ENCODE data around the gene TMEM161A. TPM values are rescaled to one million over a fixed set of nuclear protein-coding genes. Genes with fewer than 3 reads are reported as not detected.
A peak's percentile ranks its signal among the peaks of the same experiment; 100 is the strongest.

The TMEM161A gene
- total RNA-seq, 1 donor from 2014 or later, result 18.7 TPM

DNA sequence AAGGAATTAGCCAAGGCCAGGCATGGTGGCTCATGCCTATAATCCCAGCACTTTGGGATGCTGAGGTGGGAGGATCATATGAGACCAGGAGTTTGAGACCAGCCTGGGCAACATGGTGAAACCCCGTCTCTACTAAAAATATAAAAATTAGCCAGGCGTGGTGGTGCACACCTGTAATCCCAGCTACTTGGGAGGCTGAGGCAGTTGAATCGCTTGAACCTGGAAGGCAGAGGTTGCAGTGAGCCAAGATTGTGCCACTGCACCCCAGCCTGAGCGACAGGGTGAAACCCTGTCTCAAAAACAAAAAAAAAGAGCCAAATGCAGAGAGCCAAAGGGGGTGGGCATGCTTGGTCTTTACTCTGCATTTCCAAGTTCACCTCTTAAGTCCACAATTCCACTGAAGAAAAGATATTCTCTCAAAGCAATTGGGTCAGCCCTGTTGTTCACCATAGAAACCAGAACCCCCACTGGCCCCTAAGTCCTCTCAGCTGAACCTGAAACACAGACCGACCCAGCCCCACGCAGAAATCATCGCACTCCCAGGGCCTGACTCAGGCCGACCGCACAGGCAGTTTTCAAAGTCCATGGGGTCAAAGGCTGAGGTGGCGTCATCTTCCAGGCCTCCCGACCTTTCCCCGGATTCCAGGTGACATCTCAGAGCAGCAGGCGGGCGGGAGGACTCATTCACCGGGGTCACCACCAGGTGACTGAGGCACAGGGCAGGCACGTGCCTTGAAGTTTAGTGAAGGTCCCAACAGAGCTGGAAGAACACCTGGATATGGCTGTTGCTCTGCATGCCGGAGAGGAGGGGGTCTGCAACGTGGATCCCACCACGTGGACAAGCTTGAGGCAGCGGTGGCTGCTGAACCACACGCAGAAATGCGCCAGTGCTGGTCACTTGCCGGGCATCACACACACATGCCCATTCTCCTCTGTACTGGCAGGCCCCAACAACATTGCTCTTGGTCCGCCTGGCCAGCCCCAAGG, 41.3 kb downstream of the TMEM161A start:
- DNase-seq, result no peak

DNA sequence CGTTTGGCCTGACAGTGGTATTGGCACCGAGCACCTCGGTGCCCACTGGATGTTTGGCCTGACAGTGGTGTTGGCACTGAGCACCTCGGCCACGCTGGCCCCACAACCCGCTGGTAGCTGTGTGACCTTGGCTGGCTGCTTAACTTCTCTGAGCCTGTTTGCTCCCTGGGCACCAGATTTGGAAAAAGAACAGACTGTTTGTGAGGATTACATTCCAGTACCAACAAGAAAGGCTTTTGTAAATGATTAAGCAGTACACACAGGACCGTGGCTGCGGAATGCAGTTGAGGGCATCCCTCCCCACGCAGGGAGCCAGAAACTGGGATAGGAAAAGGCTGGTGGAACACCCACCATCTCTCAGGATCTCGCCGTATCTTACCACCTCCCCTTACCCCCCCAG, 42.6 kb downstream of the TMEM161A start:
- DNase-seq, result no peak

DNA sequence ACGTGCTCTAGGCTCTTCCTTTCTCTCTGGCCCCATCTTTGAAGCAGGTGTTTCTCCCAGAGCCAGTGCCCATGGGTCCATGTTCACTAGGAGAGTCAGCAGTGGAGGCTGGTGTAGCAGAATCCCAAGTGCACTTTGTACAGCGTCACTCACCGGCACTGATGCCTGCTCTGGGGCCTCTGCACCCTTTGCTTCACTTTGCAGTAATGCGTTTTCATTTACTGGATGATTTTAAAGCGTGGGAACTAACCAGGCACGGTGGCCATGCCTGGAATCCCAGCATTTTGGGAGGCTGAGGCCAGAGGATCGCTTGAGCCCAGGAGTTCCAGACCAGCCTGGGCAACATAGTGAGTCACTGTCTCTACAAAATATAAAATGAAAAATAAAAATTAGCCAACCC, 43.8 kb downstream of the TMEM161A start:
- DNase-seq, result no peak

DNA sequence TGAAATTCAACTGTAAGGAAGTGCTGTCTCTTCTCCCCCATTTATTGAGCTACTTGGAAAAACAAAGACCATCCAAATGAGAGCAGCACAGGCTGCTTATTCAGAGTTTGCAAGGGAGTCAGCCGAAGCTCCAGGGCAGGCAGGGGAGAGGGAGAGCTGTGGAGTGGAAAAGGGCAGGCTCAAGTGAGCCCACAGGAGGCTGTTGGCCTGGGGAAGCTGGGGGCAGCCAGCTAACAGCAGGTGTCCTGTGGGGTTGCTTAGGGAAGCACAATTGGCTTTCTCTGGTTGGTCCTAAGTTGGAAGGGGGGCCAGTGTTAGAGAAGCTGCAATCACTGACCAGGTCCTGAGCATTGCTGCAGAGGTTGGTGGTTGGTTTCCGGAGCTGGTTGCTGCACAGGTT, 50.6 kb downstream of the TMEM161A start:
- no peak for DNase-seq

DNA sequence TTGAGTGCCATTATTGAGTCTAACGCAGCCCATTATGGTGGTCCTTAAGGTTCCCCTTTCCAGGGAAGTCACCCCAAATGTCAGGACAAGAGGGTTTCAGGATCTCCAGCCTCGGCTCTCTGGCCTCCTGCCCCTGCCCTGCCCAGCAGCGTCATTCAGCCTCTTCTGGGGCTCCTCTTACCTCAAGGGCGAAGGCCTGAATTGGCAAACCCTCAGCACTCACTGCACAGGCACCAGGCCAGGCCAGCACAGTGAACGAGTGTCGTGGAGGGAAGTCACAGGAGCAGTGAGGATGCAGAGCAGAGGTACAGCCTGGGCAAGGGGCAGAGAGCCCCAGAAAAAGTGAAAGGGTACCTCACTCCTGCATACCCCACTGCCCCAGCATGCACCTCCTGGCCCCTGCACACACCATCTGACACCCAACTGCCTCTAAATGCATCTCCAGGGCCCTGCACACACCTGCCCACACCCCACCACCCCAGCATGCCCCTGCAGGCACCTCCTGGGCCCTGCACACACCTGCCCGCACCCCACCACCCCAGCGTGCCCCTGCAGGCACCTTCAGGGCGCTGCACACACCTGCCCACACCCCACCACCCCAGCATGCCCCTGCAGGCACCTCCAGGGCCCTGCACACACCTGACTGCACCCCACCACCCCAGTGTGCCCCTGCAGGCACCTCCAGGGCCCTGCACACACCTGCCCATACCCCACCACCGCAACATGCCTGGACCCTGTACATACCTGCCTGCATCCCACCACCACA, 54.7 kb downstream of the TMEM161A start:
- DNase-seq, result no peak

DNA sequence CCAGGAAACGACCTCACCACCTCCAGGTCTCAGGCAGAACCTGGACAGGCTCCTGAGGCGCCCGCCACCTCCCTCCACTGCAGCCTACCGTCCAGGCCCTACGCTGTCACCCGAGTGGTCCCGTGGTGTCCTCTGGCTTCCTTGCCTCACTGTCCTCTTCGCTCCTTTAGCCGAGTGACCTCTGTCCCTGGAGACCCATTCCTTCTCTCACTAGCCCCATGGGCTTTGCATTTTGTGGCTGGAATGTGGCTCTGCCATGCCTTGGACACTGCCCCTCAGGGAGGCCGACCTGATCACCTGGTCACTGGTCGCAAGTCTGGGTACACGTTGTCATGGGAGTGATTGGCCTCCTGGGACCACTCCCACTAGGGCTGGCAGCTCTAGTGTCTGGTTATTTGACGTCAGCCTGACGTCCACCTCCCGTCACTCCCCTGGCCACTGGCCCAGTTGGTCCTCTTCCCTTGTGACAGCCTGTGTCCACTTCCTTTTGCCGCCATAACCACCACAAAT, 56.6 kb downstream of the TMEM161A start:
- no peak for DNase-seq

DNA sequence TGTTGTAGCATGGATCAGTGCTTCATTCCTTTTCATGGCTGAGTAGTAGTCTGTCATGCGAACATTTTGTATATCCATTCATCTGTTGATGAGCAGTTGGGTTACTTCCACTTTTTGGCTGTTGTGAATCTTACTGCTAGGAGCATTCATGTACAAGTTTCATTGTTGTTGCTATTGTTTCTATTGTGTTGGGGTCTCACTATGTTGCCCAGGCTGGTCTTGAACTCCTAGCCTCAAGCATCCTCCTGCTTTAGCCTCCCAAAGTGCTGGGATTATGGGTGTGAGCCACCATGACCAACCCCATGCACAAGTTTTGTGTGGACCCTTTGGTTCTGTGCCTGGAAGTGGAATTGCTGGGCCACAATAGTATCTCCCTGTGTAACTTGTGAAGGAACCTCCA, 58.7 kb downstream of the TMEM161A start:
- no peak for DNase-seq

DNA sequence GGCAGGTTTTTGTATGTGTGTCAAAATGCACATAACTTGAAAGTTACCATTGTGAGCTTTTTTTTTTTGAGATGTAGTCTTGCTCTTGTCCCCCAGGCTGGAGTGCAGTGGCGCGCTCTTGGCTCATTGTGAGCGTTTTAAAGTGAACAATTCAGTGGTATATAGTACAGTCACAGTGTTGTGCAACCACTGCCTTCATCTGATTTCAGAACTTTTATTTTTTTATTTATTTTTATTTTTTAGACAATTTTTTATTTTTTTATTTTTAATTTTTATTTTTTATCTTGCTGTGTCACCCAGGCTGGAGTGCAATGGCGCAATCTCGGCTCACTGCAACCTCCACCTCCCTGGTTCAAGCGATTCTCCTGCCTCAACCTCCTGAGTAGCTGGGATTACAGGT, 59.5 kb downstream of the TMEM161A start:
- no peak for DNase-seq

DNA sequence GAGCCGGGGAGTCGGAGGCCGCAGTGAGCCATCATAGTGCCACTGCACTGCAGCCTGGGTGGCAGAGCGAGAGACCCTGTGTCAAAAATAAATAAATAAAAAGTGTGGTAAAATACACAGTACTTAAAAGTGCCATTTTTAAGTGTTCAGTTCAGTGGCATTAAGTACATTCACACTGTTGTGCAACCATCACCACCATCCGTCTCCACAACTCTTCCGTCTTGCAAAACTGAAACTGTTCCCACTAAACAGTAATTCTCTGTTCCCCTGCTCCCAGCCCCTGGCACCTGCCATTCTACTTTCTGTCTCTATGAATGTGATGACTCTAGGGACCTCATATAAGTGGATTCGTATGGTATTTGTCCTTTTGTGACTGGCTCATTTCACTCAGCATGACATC, 61.2 kb downstream of the TMEM161A start:
- no peak for DNase-seq

DNA sequence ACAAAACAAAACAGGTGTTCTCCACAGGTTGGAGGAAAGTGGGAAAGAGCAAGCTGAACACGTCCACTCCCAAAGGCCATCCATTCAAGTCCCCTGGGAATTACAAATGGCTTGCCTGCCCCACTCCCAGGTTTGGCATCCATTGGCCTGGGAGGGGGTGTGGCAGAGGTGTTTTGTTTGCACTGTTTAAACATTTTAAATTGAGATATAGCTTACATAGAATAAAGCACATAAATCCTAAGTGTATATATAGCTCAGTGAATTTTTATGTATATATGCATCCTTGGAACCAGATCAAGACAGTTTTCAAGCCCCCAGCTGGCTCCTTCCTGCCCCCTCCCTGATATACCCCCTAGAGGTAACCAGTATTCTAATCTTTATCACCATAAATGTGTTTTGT, 61.8 kb downstream of the TMEM161A start:
- DNase-seq, result no peak

DNA sequence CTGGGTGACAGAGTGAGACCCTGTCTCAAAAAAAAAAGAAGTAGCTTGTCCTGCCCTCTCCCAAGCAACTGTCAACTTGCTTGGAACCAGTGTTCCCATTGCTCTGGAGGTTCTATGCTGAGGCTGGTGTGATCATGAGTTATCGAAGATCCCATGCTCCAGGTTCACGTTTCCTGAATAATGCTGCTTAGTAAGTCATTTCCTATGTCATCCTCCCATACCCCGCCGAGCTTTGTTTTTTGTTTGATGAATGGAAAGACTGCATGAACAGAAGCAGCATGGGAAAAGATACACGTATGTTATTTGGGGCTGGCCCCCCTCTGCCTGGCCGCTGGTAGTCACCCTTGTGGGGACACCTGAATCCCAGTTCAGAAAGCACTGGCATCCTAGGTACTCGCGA, 63.2 kb downstream of the TMEM161A start:
- peak; percentile 51 for DNase-seq

DNA sequence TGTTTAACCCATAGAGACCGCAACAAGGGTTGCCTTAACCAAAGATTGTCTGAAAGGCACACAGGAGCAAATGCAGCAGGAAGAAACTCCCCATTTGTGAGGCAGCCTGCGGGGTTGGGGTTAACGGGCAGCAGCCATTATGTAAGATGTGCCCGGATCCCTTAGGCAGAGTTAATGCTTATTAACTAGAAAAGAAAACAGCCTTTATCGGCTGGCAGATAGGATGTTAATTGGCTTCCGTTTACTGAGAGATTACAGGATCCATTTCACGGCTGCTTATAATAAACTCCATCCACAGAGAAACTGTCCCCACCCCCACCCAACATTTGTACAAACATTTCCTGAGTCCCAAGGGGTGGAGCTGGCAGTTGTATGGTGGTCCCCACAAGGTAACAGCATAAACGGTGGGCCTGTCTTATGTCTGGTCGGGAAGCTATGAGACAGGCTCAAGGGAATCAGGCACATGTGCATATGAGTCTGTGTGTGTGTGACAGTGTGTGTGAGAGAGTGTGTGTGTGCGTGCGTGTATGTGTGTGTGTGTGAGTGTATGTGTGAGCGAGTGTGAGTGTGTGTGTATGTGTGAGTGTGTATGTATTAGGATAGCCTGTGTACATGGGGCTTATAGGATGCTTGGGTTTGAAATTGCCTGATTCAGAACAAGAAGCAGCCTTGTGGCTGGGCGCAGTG, 63.9 kb downstream of the TMEM161A start:
- DNase-seq, result peak; percentile 25

DNA sequence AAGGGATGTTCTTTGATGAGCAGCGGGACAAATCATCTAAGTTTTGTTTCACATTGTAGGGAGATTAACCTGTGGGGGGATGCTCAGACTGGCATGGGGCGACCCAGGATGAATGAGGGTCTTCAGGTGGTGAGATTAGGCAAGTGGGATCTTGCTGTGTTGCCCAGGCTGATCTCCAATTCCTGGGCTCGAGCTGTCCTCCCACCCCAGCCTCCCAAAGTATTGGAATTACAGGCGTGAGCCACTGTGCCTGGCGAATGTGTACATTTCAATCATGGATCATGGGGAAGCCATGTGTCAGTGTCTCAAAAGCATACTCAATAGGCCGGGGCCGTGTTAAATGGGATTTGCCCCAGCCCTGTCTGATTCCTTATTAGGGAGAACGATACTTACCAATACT, 66.4 kb downstream of the TMEM161A start:
- no peak for DNase-seq

Other genes starting within 250 kb of the TMEM161A start
- gene CERS1, start 242.3 kb downstream of the TMEM161A start, total RNA-seq, result 1.0 and 1.3 TPM in 2 replicates
- gene COPE, start 219.1 kb downstream of the TMEM161A start, total RNA-seq, result 215 TPM in 2 replicates
- gene DDX49, start 218.8 kb downstream of the TMEM161A start, total RNA-seq, result 57.9 and 63.5 TPM in 2 replicates
- gene HOMER3, start 197.3 kb downstream of the TMEM161A start, total RNA-seq, result 128 and 272 TPM in 2 replicates
- gene SUGP2, start 105.0 kb downstream of the TMEM161A start, total RNA-seq, result 22.0 and 24.8 TPM in 2 replicates
- gene ARMC6, start 104.9 kb downstream of the TMEM161A start, total RNA-seq, result 50.2 and 72.1 TPM in 2 replicates
- gene SLC25A42, start 74.5 kb downstream of the TMEM161A start, total RNA-seq, result 4.4 and 4.5 TPM in 2 replicates
- gene MEF2B, start 31.8 kb upstream of the TMEM161A start, total RNA-seq, result 0.34 TPM in 1 of 2 replicates, not detected in the other
- gene BORCS8, start 53.7 kb upstream of the TMEM161A start, total RNA-seq, result 19.8 and 20.3 TPM in 2 replicates
- 68.3 and 108 TPM in 2 replicates for gene RFXANK, start 53.8 kb upstream of the TMEM161A start, total RNA-seq
- gene NR2C2AP, start 64.9 kb upstream of the TMEM161A start, total RNA-seq, result 11.3 and 18.7 TPM in 2 replicates
- gene NCAN, start 73.5 kb upstream of the TMEM161A start, total RNA-seq, result not detected in 2 replicates
- not detected in 2 replicates for gene TM6SF2, start 134.8 kb upstream of the TMEM161A start, total RNA-seq
- gene SUGP1, start 182.0 kb upstream of the TMEM161A start, total RNA-seq, result 20.1 and 26.7 TPM in 2 replicates
- gene MAU2, start 182.4 kb upstream of the TMEM161A start, total RNA-seq, result 40.8 and 42.4 TPM in 2 replicates

Data from dermis blood vessel endothelial cell (primary cell).